K562 (cell line): Measurements from ENCODE around the gene SPATS2L.

Experiments used
- DIDO1 ChIP-seq: fragments of 450-650 bp; IDR thresholded peaks from 2 replicates; pipeline ENCODE4 v1.6.1; 2016; ENCODE audit warnings: low read depth, missing biosample characterization, missing genetic modification characterization
- ESRRA ChIP-seq: fragments of 450-650 bp; IDR thresholded peaks from 2 replicates; pipeline ENCODE4 v1.6.1; 2014; ENCODE audit warnings: low read depth, mild to moderate bottlenecking, moderate library complexity, borderline replicate concordance
- EZH2 ChIP-seq: IDR thresholded peaks from 2 replicates; pipeline ENCODE4 v1.6.1; 2012; ENCODE audit warnings: low read depth, mild to moderate bottlenecking, inconsistent platforms, low read length, borderline replicate concordance
- POLR2A ChIP-seq: fragments of 450-650 bp; conservative IDR thresholded peaks from 2 replicates; pipeline ENCODE4 v1.6.1; 2016
- TF ChIP-seq, protein P1 (sequence below): fragments of 450-650 bp; IDR thresholded peaks from 2 replicates; pipeline ENCODE4 v1.6.1; 2016; ENCODE audit warnings: low read depth

DNA sequence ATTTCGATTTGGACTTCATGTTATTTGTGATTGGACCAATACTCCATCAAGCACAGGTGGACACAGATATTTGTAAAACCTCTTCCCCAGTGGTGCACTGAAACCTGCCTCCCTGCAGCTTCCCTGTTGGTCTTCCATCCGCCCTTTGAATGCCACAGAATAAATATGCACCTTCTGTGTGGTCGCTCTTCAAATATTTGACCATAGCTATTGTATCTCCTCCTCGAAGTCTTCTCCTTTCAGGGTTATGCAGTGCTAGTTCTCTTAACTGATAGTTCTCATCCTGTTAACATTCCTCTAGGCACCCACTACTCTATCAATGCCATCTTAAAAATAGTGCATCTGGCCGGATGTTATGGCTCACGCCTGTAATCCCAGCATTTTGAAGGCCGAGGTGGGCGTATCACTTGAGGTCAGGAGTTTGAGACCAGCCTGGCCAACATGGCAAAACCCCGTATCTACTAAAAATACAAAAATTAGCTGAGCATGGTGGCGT lies 12.5 kb downstream of the SPATS2L start:
- TF ChIP-seq, protein P1, sequence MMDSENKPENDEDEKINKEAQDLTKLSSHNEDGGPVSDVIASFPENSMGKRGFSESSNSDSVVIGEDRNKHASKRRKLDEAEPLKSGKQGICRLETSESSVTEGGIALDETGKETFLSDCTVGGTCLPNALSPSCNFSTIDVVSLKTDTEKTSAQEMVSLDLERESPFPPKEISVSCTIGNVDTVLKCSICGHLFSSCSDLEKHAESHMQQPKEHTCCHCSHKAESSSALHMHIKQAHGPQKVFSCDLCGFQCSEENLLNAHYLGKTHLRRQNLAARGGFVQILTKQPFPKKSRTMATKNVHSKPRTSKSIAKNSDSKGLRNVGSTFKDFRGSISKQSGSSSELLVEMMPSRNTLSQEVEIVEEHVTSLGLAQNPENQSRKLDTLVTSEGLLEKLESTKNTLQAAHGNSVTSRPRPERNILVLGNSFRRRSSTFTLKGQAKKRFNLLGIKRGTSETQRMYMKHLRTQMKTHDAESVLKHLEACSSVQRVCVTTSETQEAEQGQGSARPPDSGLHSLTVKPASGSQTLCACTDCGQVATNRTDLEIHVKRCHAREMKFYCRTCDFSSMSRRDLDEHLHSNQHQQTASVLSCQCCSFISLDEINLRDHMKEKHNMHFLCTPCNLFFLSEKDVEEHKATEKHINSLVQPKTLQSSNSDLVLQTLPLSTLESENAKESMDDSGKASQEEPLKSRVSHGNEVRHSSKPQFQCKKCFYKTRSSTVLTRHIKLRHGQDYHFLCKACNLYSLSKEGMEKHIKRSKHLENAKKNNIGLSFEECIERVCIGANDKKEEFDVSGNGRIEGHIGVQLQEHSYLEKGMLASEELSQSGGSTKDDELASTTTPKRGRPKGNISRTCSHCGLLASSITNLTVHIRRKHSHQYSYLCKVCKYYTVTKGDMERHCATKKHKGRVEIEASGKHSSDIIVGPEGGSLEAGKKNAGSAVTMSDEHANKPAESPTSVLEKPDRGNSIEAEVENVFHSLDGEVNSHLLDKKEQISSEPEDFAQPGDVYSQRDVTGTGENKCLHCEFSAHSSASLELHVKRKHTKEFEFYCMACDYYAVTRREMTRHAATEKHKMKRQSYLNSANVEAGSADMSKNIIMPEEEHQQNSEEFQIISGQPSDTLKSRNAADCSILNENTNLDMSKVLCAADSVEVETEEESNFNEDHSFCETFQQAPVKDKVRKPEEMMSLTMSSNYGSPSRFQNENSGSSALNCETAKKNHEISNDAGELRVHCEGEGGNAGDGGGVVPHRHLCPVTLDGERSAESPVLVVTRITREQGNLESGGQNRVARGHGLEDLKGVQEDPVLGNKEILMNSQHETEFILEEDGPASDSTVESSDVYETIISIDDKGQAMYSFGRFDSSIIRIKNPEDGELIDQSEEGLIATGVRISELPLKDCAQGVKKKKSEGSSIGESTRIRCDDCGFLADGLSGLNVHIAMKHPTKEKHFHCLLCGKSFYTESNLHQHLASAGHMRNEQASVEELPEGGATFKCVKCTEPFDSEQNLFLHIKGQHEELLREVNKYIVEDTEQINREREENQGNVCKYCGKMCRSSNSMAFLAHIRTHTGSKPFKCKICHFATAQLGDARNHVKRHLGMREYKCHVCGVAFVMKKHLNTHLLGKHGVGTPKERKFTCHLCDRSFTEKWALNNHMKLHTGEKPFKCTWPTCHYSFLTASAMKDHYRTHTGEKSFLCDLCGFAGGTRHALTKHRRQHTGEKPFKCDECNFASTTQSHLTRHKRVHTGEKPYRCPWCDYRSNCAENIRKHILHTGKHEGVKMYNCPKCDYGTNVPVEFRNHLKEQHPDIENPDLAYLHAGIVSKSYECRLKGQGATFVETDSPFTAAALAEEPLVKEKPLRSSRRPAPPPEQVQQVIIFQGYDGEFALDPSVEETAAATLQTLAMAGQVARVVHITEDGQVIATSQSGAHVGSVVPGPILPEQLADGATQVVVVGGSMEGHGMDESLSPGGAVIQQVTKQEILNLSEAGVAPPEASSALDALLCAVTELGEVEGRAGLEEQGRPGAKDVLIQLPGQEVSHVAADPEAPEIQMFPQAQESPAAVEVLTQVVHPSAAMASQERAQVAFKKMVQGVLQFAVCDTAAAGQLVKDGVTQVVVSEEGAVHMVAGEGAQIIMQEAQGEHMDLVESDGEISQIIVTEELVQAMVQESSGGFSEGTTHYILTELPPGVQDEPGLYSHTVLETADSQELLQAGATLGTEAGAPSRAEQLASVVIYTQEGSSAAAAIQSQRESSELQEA, result no peak
- no peak for TF ChIP-seq ESRRA
- no peak for TF ChIP-seq POLR2A
- TF ChIP-seq EZH2, result no peak
- TF ChIP-seq DIDO1, result no peak
